Muscle of leg (tissue), 11 donors: ENCODE measurements around the gene TRDN. TPM values are rescaled to one million over a fixed set of nuclear protein-coding genes. Genes with fewer than 3 reads are reported as not detected.

ENCODE experiments used
- DNase-seq: peaks from one replicate; pipeline ENCODE4 v3.0.0; 2013
- H3K27ac ChIP-seq: one replicate; pipeline ENCODE4 v1.5.1; 2013; ENCODE audit warnings: mild to moderate bottlenecking, low read length, control low read depth
- H3K27me3 ChIP-seq: one replicate; pipeline ENCODE4 v1.6.1; 2013; ENCODE audit warnings: low read length; ENCODE audit not compliant: control insufficient read depth, insufficient read depth
- H3K36me3 ChIP-seq: one replicate; pipeline ENCODE4 v1.6.1; 2013; ENCODE audit warnings: low read length; ENCODE audit not compliant: control insufficient read depth, insufficient read depth
- H3K4me1 ChIP-seq: one replicate; pipeline ENCODE4 v1.6.1; 2013; ENCODE audit warnings: low read length; ENCODE audit not compliant: control insufficient read depth, insufficient read depth
- H3K4me3 ChIP-seq: one replicate; pipeline ENCODE4 v1.5.1; 2013; ENCODE audit warnings: low read length, control low read depth
- H3K9me3 ChIP-seq: replicated peaks from 2 replicates; pipeline ENCODE4 v1.6.1; 2013; ENCODE audit warnings: low read depth, low read length; ENCODE audit not compliant: control insufficient read depth
- WGBS: methylation state at CpG from one replicate; pipeline ENCODE4 v1.1.5; 2013; ENCODE audit warnings: missing lambda C conversion rate; ENCODE audit not compliant: insufficient coverage; 5-methylcytosine and 5-hydroxymethylcytosine counted together
- polyA plus RNA-seq, 8 donors: library from polyadenylated mRNA; unstranded; fragments of 120-200 nt; gene quantifications; one replicate each; pipeline versions ENCODE4 v1.2.1 to v1.2.3, GENCODE V29; 2013; ENCODE audit warnings: inconsistent platforms in 1 of 8, low replicate concordance in 1 of 8; ENCODE audit not compliant: insufficient read length in 8 of 8, insufficient read depth in 1 of 8
- total RNA-seq: library from RNA; stranded (reverse); fragments of 120-200 nt; gene quantifications from one replicate; pipeline ENCODE4 v1.2.4, GENCODE V29; 2013

The TRDN gene
- total and polyA plus RNA-seq, 9 donors = 97.2 to 223 (median 169) TPM

GRCh38 chr6:123661105-123661891, 24.5 kb upstream of the TRDN start:
- no peaks in the 10 kb centered on the region for H3K4me1 ChIP-seq
- H3K27ac ChIP-seq = no peak overlapping the region
- no peaks in the 10 kb centered on the region for H3K36me3 ChIP-seq
- no peak overlapping the region for H3K4me3 ChIP-seq
- 47% methylated on average over 3 of the region's 5 CpGs for WGBS
- no peaks in the 10 kb centered on the region for H3K9me3 ChIP-seq
- DNase-seq = no peak
- no peaks in the 10 kb centered on the region for H3K27me3 ChIP-seq

- Histone ChIP-seq H3K4me1 (no peaks in the 10 kb centered on the region), H3K27ac (no peak overlapping the region), H3K9me3 (no peaks in the 10 kb centered on the region), H3K36me3 (no peaks in the 10 kb centered on the region), H3K4me3 (no peak overlapping the region), H3K27me3 (no peaks in the 10 kb centered on the region)
- WGBS = 91% methylated on average over 4 of the region's 5 CpGs
- DNase-seq = no peak
Measured at GRCh38 chr6:123659960-123660748, 23.4 kb upstream of the TRDN start.

GRCh38 chr6:123658848-123659247, 22.1 kb upstream of the TRDN start:
- no peak overlapping the region for H3K27ac ChIP-seq
- H3K36me3 ChIP-seq = no peaks in the 10 kb centered on the region
- no peak for DNase-seq
- no peak overlapping the region for H3K4me3 ChIP-seq
- H3K27me3 ChIP-seq = no peaks in the 10 kb centered on the region
- no peaks in the 10 kb centered on the region for H3K4me1 ChIP-seq
- WGBS = 50% methylated on average over 1 of the region's 1 CpG
- H3K9me3 ChIP-seq = no peaks in the 10 kb centered on the region

GRCh38 chr6:123655521-123656306, 19.0 kb upstream of the TRDN start:
- Histone ChIP-seq H3K4me3 (peak overlapping the region; percentile 9), H3K27ac (no peak overlapping the region), H3K4me1 (no peaks in the 10 kb centered on the region), H3K9me3 (no peaks in the 10 kb centered on the region), H3K36me3 (no peaks in the 10 kb centered on the region), H3K27me3 (no peaks in the 10 kb centered on the region)
- peak; percentile 54 for DNase-seq
- no CpG with 5 or more reads among the region's 3 CpGs for WGBS

GRCh38 chr6:123648723-123649122, 12.0 kb upstream of the TRDN start:
- no peak overlapping the region for H3K27ac ChIP-seq
- DNase-seq = no peak
- H3K4me1 ChIP-seq = no peaks in the 10 kb centered on the region
- H3K27me3 ChIP-seq = no peaks in the 10 kb centered on the region
- no peaks in the 10 kb centered on the region for H3K9me3 ChIP-seq
- no peaks in the 10 kb centered on the region for H3K36me3 ChIP-seq
- no peak overlapping the region for H3K4me3 ChIP-seq

- H3K4me1 ChIP-seq = no peaks in the 10 kb centered on the region
- H3K4me3 ChIP-seq = no peak overlapping the region
- no peak overlapping the region for H3K27ac ChIP-seq
- no peak for DNase-seq
- no peaks in the 10 kb centered on the region for H3K27me3 ChIP-seq
- no CpG with 5 or more reads among the region's 1 CpG for WGBS
- H3K9me3 ChIP-seq = no peaks in the 10 kb centered on the region
- no peaks in the 10 kb centered on the region for H3K36me3 ChIP-seq
Measured at GRCh38 chr6:123648020-123648580, 11.3 kb upstream of the TRDN start.

- Histone ChIP-seq H3K4me1 (no peaks in the 10 kb centered on the region), H3K9me3 (no peaks in the 10 kb centered on the region), H3K27ac (no peak overlapping the region), H3K4me3 (no peak overlapping the region), H3K36me3 (no peaks in the 10 kb centered on the region), H3K27me3 (no peaks in the 10 kb centered on the region)
- WGBS = no CpG with 5 or more reads among the region's 1 CpG
- no peak for DNase-seq
Measured at GRCh38 chr6:123641497-123641896, 4.7 kb upstream of the TRDN start.

- DNase-seq = no peak
- Histone ChIP-seq H3K36me3 (no peaks in the 10 kb centered on the region), H3K9me3 (no peaks in the 10 kb centered on the region), H3K27me3 (no peaks in the 10 kb centered on the region), H3K4me1 (no peaks in the 10 kb centered on the region), H3K4me3 (no peak overlapping the region), H3K27ac (no peak overlapping the region)
- WGBS = 80% methylated on average over 2 of the region's 6 CpGs
Measured at GRCh38 chr6:123640567-123641187, 3.9 kb upstream of the TRDN start.

GRCh38 chr6:123638865-123639264, 2.1 kb upstream of the TRDN start:
- no CpG with 5 or more reads among the region's 1 CpG for WGBS
- H3K9me3 ChIP-seq = no peaks in the 10 kb centered on the region
- no peak for DNase-seq
- H3K4me1 ChIP-seq = no peaks in the 10 kb centered on the region
- no peak overlapping the region for H3K4me3 ChIP-seq
- H3K27me3 ChIP-seq = no peaks in the 10 kb centered on the region
- H3K27ac ChIP-seq = no peak overlapping the region
- H3K36me3 ChIP-seq = no peaks in the 10 kb centered on the region
